ENCODE results near the gene ERBIN. TPM values are rescaled to one million over a fixed set of nuclear protein-coding genes. Genes with fewer than 3 reads are reported as not detected.

ERBIN gene
- total and polyA plus RNA-seq, 9 of the 15 experiments (the other 6 are each of a cell fraction or from before 2014, with no cell fraction given) = 11.9 to 72.8 (median 41.7) TPM

DNA sequence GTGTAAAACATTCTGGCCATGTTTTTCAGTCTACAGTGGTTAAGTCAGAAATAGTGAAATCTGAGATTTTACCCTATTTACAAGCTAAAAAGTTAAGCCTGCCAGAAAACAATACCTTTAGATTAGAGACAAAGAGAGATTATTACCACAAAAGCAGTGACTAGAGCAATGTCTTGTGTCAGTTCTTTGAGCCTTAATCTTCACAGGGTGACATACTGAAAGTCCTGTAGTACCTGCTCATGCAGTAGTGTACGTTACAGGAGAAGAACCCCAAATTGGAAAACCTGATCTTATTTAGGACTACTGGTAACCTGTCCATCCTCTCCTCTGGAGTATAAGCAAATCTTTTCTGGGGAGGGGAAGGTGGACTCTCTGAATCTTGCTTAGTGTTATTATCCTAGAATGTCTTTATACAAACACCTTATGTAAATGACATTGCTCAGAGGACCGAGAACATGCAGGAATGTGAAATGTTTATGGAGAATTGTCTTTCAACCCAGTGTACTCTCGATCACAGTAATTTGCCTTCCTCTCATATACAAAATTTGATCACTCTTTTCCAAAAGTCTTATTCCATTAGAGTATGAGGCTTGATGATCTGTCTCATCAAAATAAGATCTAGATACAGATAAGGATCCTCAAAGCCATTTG, 55.7 kb downstream of the ERBIN start:
- H4K20me1 ChIP-seq (replicated peaks; ENCODE audit: control insufficient read depth, insufficient read depth, low read length) = peaks cover 20% of the 10 kb centered on the region; the same call in 1 of the 2 replicates
- H3K36me3 ChIP-seq (ENCODE audit: control insufficient read depth, insufficient read depth, low read length) = peaks cover 8% of the 10 kb centered on the region
- peaks cover 93% of the 10 kb centered on the region for H3K79me2 ChIP-seq (ENCODE audit: control insufficient read depth, insufficient read depth, low read length)
- no peak overlapping the region for H3K9ac ChIP-seq (ENCODE audit: insufficient read depth in 1 of 2, low read depth in 2 of 2, low read length in 2 of 2)
- TF ChIP-seq POLR2AphosphoS2 (IDR thresholded peaks at IDR 0.05; ENCODE audit: low read length) (no peak), KDM2B (CRISPR knock-in tag; IDR thresholded peaks at IDR 0.05) (no peak), SOX6 (IDR thresholded peaks at IDR 0.05) (0 out of 2 replicates have a peak, but pooled peaks have one; percentile 27)
- no peak overlapping the region for H2AFZ ChIP-seq (ENCODE audit: low read depth, low read length)
- BruUV-seq (replicated peaks) = no TSS peak
- ChIA-PET POLR2A (no interaction called here), CTCF (ENCODE audit: low intra/inter-chr PET ratio) (no interaction called here)
- in situ Hi-C loops (cut with MboI) = no loop called here
- no peak overlapping the region for H3K4me2 ChIP-seq (ENCODE audit: insufficient read depth, low read length)
- no peak overlapping the region for H3K4me3 ChIP-seq
- intact Hi-C loops (cut with micrococcal nuclease) = no loop called here
- ATAC-seq = peak; percentile 54
- H3K4me1 ChIP-seq (replicated peaks in 1 of 2; ENCODE audit: control insufficient read depth in 2 of 2, insufficient read depth in 2 of 2, low read length in 2 of 2) = peaks cover 15 to 36% of the 10 kb centered on the region in 2 experiments; a peak in 4 of 5 replicates
- H3K9me1 ChIP-seq (ENCODE audit: control insufficient read depth, insufficient read depth, low read length) = no peaks in the 10 kb centered on the region
- H3K9me3 ChIP-seq (replicated peaks; ENCODE audit: control insufficient read depth, insufficient read depth, low read depth, low read length) = no peaks in the 10 kb centered on the region
- WGBS (ENCODE audit: insufficient coverage, low coverage, missing lambda C conversion rate) = 55% methylated on average over 3 of the region's 3 CpGs
- no peaks in the 10 kb centered on the region for H3K27me3 ChIP-seq (ENCODE audit: control insufficient read depth in 2 of 2, insufficient read depth in 2 of 2, low read length in 2 of 2)
- H3K27ac ChIP-seq (ENCODE audit: extremely low read depth, low read depth, low read length) = peak overlapping the region; percentile 37; the same call in 1 of the 3 replicates
- FAIRE-seq = peak; percentile 23
- no peak for DNase-seq (ENCODE audit: extremely low read depth in 1 of 4, low spot score in 3 of 4)

- ChIA-PET CTCF (ENCODE audit: low intra/inter-chr PET ratio) (no interaction called here), POLR2A (no interaction called here)
- BruUV-seq (replicated peaks) = no TSS peak
- ATAC-seq (no peak), FAIRE-seq (no peak), DNase-seq (ENCODE audit: extremely low read depth in 1 of 4, low spot score in 3 of 4) (no peak)
- intact Hi-C loops (cut with micrococcal nuclease) = no loop called here
- H3K27ac ChIP-seq (ENCODE audit: extremely low read depth, low read depth, low read length) = no peak overlapping the region
- in situ Hi-C loops (cut with MboI) = no loop called here
- no peak overlapping the region for H3K9ac ChIP-seq (ENCODE audit: insufficient read depth in 1 of 2, low read depth in 2 of 2, low read length in 2 of 2)
- peaks cover 20% of the 10 kb centered on the region; the same call in 1 of the 2 replicates for H4K20me1 ChIP-seq (replicated peaks; ENCODE audit: control insufficient read depth, insufficient read depth, low read length)
- H3K27me3 ChIP-seq (ENCODE audit: control insufficient read depth in 2 of 2, insufficient read depth in 2 of 2, low read length in 2 of 2) = no peaks in the 10 kb centered on the region
- no peak overlapping the region for H3K4me3 ChIP-seq
- H2AFZ ChIP-seq (ENCODE audit: low read depth, low read length) = no peak overlapping the region
- H3K79me2 ChIP-seq (ENCODE audit: control insufficient read depth, insufficient read depth, low read length) = peaks cover 98% of the 10 kb centered on the region
- H3K4me2 ChIP-seq (ENCODE audit: insufficient read depth, low read length) = no peak overlapping the region
- H3K9me3 ChIP-seq (replicated peaks; ENCODE audit: control insufficient read depth, insufficient read depth, low read depth, low read length) = no peaks in the 10 kb centered on the region
- peaks cover 8% of the 10 kb centered on the region for H3K36me3 ChIP-seq (ENCODE audit: control insufficient read depth, insufficient read depth, low read length)
- WGBS (ENCODE audit: insufficient coverage, low coverage, missing lambda C conversion rate) = 79% methylated on average over 1 of the region's 1 CpG
- H3K9me1 ChIP-seq (ENCODE audit: control insufficient read depth, insufficient read depth, low read length) = no peaks in the 10 kb centered on the region
- H3K4me1 ChIP-seq (replicated peaks in 1 of 2; ENCODE audit: control insufficient read depth in 2 of 2, insufficient read depth in 2 of 2, low read length in 2 of 2) = peaks cover 15 to 36% of the 10 kb centered on the region in 2 experiments; a peak in 4 of 5 replicates
- TF ChIP-seq STAT5A (IDR thresholded peaks at IDR 0.05; ENCODE audit: borderline replicate concordance, low read length) (no peak), MAFK (IDR thresholded peaks at IDR 0.05; ENCODE audit: low read length) (peak; percentile 78; the same call in 1 of the 2 replicates)
- TF ChIP-seq, protein P1, sequence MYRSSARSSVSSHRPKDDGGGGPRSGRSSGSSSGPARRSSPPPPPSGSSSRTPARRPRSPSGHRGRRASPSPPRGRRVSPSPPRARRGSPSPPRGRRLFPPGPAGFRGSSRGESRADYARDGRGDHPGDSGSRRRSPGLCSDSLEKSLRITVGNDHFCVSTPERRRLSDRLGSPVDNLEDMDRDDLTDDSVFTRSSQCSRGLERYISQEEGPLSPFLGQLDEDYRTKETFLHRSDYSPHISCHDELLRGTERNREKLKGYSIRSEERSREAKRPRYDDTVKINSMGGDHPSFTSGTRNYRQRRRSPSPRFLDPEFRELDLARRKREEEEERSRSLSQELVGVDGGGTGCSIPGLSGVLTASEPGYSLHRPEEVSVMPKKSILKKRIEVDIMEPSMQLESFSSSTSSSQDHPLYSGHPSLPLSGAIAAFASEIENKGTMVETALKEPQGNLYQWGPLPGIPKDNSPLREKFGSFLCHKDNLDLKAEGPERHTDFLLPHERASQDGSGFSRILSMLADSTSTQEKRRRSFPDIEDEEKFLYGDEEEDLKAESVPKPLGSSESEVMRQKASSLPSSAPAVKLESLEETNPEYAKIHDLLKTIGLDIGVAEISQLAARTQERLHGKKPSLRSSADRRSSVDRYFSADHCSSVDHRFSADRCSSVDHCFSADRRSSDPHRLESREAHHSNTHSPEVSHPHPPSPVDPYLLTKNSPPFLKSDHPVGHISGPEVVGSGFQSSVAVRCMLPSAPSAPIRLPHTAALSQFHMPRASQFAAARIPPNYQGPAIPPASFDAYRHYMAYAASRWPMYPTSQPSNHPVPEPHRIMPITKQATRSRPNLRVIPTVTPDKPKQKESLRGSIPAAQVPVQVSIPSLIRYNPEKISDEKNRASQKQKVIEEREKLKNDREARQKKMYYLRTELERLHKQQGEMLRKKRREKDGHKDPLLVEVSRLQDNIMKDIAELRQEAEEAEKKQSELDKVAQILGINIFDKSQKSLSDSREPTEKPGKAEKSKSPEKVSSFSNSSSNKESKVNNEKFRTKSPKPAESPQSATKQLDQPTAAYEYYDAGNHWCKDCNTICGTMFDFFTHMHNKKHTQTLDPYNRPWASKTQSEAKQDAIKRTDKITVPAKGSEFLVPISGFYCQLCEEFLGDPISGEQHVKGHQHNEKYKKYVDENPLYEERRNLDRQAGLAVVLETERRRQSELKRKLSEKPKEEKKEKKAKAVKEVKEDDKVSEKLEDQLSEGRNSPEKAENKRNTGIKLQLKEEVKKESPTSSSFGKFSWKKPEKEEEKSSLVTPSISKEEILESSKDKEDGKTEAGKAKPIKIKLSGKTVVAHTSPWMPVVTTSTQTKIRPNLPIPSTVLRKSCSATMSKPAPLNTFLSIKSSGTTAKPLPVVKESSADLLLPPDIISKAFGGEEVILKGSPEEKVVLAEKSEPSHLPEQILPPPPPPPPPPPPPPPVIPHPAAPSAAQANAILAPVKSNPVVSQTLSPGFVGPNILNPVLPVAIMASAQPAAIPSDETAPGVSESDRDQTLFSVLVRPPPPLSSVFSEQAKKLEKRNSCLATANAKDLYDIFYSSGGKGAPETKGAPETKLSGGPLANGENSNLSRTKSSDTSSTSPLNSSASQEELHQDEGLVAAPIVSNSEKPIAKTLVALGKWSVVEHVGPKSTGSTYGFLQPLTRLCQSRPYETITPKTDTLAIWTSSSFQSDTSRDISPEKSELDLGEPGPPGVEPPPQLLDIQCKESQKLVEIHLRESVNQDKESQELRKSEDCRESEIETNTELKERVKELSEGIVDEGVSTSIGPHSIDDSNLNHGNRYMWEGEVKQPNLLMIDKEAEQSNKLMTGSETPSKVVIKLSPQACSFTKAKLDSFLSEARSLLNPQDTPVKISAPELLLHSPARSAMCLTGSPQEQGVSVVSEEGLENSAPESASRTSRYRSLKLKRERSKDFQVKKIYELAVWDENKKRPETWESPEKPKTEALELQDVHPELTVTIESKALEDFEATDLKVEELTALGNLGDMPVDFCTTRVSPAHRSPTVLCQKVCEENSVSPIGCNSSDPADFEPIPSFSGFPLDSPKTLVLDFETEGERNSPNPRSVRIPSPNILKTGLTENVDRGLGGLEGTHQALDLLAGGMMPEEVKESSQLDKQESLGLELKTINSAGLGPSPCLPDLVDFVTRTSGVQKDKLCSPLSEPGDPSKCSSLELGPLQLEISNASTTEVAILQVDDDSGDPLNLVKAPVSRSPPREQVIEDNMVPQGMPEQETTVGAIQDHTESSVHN (IDR thresholded peaks at IDR 0.05; ENCODE audit: borderline replicate concordance in 1 of 2, low read depth in 1 of 2) = 0 out of 4 replicates have a peak, but pooled peaks of 1 of the 2 experiments have one; percentile 41
Observed at GRCh38 chr5:65982635-65983034, 56.3 kb downstream of the ERBIN start.

Data from K562 (cell line).